Lower lobe of right lung (tissue), 2 donors: ENCODE measurements around the gene IL1RN. TPM values are rescaled to one million over a fixed set of nuclear protein-coding genes. Genes with fewer than 3 reads are reported as not detected.

Source experiments
- ATAC-seq, 2 donors: fragments of 200-7000 bp; cut with Tn5 transposase; one replicate each; pipeline ENCODE4 v1.9.1; 2020 to 2022; ENCODE audit warnings: mild to moderate bottlenecking in 2 of 2, moderate library complexity in 2 of 2
- DNase-seq: peaks from one replicate; pipeline ENCODE4 v3.0.0-alpha.2; 2020
- H3K27ac ChIP-seq: fragments of 200-600 bp; one replicate; pipeline ENCODE4 v1.8.0; 2022
- H3K27me3 ChIP-seq: fragments of 200-600 bp; one replicate; pipeline ENCODE4 v1.8.0; 2022; ENCODE audit warnings: low read depth
- H3K36me3 ChIP-seq: fragments of 200-600 bp; one replicate; pipeline ENCODE4 v1.8.0; 2022; ENCODE audit warnings: mild to moderate bottlenecking
- H3K4me1 ChIP-seq: fragments of 200-600 bp; one replicate; pipeline ENCODE4 v1.8.0; 2022
- H3K4me3 ChIP-seq: fragments of 200-600 bp; one replicate; pipeline ENCODE4 v1.8.0; 2022; ENCODE audit warnings: mild to moderate bottlenecking
- H3K9me3 ChIP-seq: fragments of 200-600 bp; one replicate; pipeline ENCODE4 v1.8.0; 2022
- intact Hi-C: fragments of 100-400 bp; cut with DNase I; formaldehyde crosslinking; loops from one replicate; pipeline ENCODE4 v1.11.0; 2022
- total RNA-seq: library from RNA; stranded (reverse); fragmentation: NEBNext Ultra II Directional; extraction: Animal tissue kit (Norgen Biotek cat#: 25700); gene quantifications from one replicate; pipeline ENCODE4 v1.2.1, GENCODE V29; 2021
- TF ChIP-seq, protein P1 (sequence below): fragments of 200-600 bp; IDR thresholded peaks from one replicate; pipeline ENCODE4 v1.8.0; 2022; ENCODE audit warnings: antibody characterized with exemption, mild to moderate bottlenecking
- donor health status: DM: no; HTN: yes; CAD: no; lungs with severe emphysema.

Gene IL1RN
- total RNA-seq, 1 donor from 2014 or later = 20.1 TPM

DNA sequence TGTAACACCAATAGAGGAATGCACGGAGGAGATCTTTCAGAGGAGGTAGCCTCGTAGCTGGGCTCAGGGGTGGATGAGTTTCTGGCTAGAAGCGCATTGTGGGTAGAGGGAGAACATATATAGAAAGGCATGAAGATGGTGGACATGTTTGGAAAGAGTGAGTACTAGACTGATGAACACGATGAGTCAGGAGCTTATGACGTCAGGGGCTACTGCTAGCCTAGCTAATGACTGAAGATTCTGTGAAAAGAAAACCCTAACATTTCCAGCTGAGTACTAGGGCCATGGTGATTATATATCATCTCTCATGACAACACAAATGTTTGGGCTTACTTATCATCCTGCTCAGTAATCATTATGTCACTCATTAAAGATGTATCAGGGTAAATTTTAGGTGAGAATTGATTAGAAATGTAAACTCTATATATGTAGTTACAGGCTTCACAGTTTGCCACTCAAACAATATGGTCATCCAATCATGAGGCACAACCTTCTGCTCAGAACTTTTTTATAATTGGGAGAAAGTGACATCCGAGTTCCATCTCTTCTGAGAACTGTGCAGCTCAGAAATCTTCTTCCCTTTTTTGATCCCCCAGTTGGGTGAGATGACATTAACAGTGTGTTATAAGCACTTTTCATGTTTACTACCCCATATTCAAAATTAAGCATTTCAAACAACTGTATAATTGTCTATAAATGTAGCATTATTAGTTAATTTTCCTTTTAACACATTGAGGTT is 22.2 kb upstream of the IL1RN start:
- TF ChIP-seq, protein P1, sequence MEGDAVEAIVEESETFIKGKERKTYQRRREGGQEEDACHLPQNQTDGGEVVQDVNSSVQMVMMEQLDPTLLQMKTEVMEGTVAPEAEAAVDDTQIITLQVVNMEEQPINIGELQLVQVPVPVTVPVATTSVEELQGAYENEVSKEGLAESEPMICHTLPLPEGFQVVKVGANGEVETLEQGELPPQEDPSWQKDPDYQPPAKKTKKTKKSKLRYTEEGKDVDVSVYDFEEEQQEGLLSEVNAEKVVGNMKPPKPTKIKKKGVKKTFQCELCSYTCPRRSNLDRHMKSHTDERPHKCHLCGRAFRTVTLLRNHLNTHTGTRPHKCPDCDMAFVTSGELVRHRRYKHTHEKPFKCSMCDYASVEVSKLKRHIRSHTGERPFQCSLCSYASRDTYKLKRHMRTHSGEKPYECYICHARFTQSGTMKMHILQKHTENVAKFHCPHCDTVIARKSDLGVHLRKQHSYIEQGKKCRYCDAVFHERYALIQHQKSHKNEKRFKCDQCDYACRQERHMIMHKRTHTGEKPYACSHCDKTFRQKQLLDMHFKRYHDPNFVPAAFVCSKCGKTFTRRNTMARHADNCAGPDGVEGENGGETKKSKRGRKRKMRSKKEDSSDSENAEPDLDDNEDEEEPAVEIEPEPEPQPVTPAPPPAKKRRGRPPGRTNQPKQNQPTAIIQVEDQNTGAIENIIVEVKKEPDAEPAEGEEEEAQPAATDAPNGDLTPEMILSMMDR = no peak
- Histone ChIP-seq H3K36me3 (no peaks in the 10 kb centered on the region), H3K4me1 (no peaks in the 10 kb centered on the region), H3K27ac (no peak overlapping the region), H3K27me3 (no peaks in the 10 kb centered on the region), H3K9me3 (no peaks in the 10 kb centered on the region), H3K4me3 (no peak overlapping the region)
- DNase-seq (no peak), ATAC-seq (peak in 1 of 2 donors; percentile 28)
- intact Hi-C loops = no loop called here

DNA sequence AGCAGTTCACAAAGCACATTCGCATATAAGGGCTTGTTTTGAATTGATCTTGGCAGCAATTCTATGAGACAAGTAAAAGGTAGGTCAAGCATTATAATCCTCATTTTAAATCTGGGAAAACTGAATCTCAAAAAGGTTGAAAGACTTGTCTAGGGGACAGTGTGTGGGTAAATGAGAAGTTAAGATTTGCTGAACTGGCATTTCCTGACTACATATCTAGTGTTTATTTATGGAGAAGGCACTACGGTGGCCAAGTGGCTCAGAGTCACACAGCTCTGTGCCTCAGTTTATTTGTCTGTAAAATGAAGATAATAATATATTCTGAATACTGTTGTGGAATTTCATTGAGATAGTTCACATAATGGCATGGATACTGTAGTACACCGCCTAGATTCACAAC is 16.3 kb upstream of the IL1RN start:
- intact Hi-C loops = no loop called here
- no peaks in the 10 kb centered on the region for H3K4me1 ChIP-seq

DNA sequence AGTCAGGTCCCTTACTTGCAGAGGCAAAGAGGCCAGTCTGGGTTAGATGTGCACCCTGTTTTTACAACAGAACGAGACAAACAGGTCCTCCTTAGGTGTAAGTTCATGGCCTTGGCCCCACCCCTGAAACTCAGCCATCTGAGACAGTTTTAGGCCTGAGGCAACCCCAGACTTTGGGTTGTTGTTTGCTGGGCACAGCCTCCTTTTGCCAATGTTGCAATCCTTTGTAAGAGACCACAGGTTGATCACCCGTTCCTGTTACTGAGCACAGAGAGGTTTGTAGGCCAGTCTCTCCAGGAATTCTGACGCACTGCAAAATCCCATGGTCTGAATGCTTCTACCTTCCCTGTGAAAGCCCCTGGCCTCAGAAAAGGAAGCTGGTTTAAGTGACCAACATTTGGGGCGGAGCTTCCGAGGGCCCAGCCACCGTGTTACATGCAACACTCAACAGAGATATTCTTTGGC is 15.5 kb upstream of the IL1RN start:
- Histone ChIP-seq H3K36me3 (no peaks in the 10 kb centered on the region), H3K4me3 (no peak overlapping the region), H3K9me3 (no peaks in the 10 kb centered on the region), H3K4me1 (peaks cover 5% of the 10 kb centered on the region), H3K27ac (no peak overlapping the region), H3K27me3 (no peaks in the 10 kb centered on the region)
- peak; percentile 40 to 45 for ATAC-seq
- intact Hi-C loops = no loop called here
- TF ChIP-seq, protein P1 = no peak
- no peak for DNase-seq

More for the DNA sequence above, 16.3 kb upstream of the IL1RN start:
- H3K27me3 ChIP-seq = no peaks in the 10 kb centered on the region
- H3K9me3 ChIP-seq = no peaks in the 10 kb centered on the region
- H3K27ac ChIP-seq = no peak overlapping the region
- no peak overlapping the region for H3K4me3 ChIP-seq
- ATAC-seq (no peak), DNase-seq (no peak)
- TF ChIP-seq, protein P1 = no peak
- H3K36me3 ChIP-seq = no peaks in the 10 kb centered on the region

DNA sequence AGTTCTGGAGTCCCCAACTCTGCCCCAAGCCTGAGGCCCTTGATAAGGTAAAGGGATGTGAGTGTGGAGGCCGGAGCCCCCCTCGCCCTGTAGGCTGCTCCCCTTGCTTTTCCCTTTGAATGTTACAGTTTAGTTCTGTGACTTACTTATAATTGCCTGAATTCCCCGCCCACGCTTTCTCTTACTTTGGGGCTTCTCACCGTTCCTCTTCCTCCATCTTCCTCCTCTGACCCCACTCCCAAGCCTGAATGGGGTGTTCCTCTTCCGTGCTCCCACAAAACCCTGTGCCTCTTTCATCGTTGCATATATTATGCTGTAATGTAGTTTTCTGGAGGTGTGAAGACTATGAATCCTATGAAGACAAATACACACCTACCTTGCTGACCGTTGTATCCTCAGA is 15.0 kb upstream of the IL1RN start:
- Histone ChIP-seq H3K4me3 (no peak overlapping the region), H3K27ac (no peak overlapping the region), H3K36me3 (no peaks in the 10 kb centered on the region), H3K9me3 (no peaks in the 10 kb centered on the region), H3K4me1 (peaks cover 9% of the 10 kb centered on the region), H3K27me3 (no peaks in the 10 kb centered on the region)
- DNase-seq (no peak), ATAC-seq (no peak)
- TF ChIP-seq, protein P1 = no peak
- intact Hi-C loops = no loop called here

DNA sequence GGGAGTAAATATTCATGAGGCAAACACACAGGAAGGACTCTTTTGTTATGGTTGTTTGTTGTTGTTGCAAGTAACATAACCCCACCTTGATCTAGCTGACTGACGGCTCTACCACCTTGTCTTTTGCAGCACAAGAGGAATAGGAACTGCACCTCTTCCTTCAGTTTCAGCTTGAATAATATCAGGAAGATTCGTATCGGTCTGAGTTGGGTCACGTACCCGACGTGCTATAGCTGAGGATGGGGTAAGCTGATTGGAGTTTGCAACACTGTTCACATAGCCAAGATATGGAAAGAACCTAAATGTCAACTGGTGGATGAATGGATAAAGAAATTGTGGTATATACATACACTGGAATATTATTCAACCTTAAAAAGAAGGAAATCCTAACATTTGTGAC is 14.5 kb upstream of the IL1RN start:
- Histone ChIP-seq H3K27me3 (no peaks in the 10 kb centered on the region), H3K36me3 (no peaks in the 10 kb centered on the region), H3K9me3 (no peaks in the 10 kb centered on the region), H3K4me1 (peaks cover 9% of the 10 kb centered on the region), H3K27ac (no peak overlapping the region), H3K4me3 (no peak overlapping the region)
- ATAC-seq = no peak
- intact Hi-C loops = no loop called here
- TF ChIP-seq, protein P1 = no peak
- no peak for DNase-seq
